ENCODE results near the gene SSH3.

DNA sequence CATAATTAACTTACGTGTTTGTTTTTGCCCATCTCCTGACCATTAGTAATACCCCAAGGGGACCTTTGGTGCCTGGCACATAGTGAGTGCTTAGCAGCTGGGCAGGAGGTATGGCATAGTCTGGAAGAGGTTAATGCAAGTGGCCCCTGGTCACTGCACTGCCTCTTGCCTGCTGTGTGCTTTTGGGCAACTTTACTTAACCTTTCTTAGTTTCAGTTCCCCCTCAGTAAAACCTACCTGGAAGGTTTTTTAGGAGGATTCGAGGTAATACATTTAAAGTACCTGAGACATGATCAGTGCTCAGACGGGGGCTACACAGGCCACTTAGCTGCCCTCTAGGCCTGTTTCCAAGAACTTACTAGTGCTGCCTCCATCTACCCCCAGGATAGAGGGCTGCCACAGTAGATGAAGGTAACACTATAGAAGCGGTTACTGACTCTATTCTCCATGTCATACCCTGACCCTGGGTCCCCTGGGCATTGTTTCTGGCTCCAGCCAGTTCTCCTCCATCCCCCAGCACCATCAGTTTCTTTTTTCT is 46.7 kb downstream of the SSH3 start:
- TF ChIP-seq, protein P1, sequence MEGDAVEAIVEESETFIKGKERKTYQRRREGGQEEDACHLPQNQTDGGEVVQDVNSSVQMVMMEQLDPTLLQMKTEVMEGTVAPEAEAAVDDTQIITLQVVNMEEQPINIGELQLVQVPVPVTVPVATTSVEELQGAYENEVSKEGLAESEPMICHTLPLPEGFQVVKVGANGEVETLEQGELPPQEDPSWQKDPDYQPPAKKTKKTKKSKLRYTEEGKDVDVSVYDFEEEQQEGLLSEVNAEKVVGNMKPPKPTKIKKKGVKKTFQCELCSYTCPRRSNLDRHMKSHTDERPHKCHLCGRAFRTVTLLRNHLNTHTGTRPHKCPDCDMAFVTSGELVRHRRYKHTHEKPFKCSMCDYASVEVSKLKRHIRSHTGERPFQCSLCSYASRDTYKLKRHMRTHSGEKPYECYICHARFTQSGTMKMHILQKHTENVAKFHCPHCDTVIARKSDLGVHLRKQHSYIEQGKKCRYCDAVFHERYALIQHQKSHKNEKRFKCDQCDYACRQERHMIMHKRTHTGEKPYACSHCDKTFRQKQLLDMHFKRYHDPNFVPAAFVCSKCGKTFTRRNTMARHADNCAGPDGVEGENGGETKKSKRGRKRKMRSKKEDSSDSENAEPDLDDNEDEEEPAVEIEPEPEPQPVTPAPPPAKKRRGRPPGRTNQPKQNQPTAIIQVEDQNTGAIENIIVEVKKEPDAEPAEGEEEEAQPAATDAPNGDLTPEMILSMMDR (IDR thresholded peaks at IDR 0.05), result no peak
- no peak for TF ChIP-seq POLR2A (IDR thresholded peaks at IDR 0.05)
